Measurements from ENCODE around the gene ULK3.

ULK3 gene

GRCh38 chr15:74868059-74868458, 25.1 kb upstream of the ULK3 start:
- DNase-seq (ENCODE audit: low read depth in 4 of 4, low spot score in 1 of 4) = no peak

GRCh38 chr15:74867466-74868038, 24.6 kb upstream of the ULK3 start:
- no peak for DNase-seq (ENCODE audit: low read depth in 4 of 4, low spot score in 1 of 4)

GRCh38 chr15:74866090-74866489, 23.1 kb upstream of the ULK3 start:
- no peak for DNase-seq (ENCODE audit: low read depth in 4 of 4, low spot score in 1 of 4)

- DNase-seq (ENCODE audit: low read depth in 4 of 4, low spot score in 1 of 4) = no peak
Observed at GRCh38 chr15:74865316-74865715, 22.4 kb upstream of the ULK3 start.

- DNase-seq (ENCODE audit: low read depth in 4 of 4, low spot score in 1 of 4) = no peak
Observed at GRCh38 chr15:74864296-74864695, 21.3 kb upstream of the ULK3 start.

GRCh38 chr15:74863239-74864056, 20.5 kb upstream of the ULK3 start:
- no peak for DNase-seq (ENCODE audit: low read depth in 4 of 4, low spot score in 1 of 4)

- DNase-seq (ENCODE audit: low read depth in 4 of 4, low spot score in 1 of 4) = no peak
Observed at GRCh38 chr15:74858369-74858740, 15.4 kb upstream of the ULK3 start.

- DNase-seq (ENCODE audit: low read depth in 4 of 4, low spot score in 1 of 4) = no peak
Observed at GRCh38 chr15:74857671-74858368, 14.9 kb upstream of the ULK3 start.

- no peak for DNase-seq (ENCODE audit: low read depth in 4 of 4, low spot score in 1 of 4)
Observed at GRCh38 chr15:74857082-74857655, 14.2 kb upstream of the ULK3 start.

- no peak for DNase-seq (ENCODE audit: low read depth in 4 of 4, low spot score in 1 of 4)
Observed at GRCh38 chr15:74856537-74856936, 13.6 kb upstream of the ULK3 start.

- DNase-seq (ENCODE audit: low read depth in 4 of 4, low spot score in 1 of 4) = no peak
Observed at GRCh38 chr15:74855857-74856256, 12.9 kb upstream of the ULK3 start.

GRCh38 chr15:74854453-74855022, 11.6 kb upstream of the ULK3 start:
- no peak for DNase-seq (ENCODE audit: low read depth in 4 of 4, low spot score in 1 of 4)

GRCh38 chr15:74851960-74852359, 9.0 kb upstream of the ULK3 start:
- DNase-seq (ENCODE audit: low read depth in 4 of 4, low spot score in 1 of 4) = no peak

GRCh38 chr15:74850393-74850792, 7.4 kb upstream of the ULK3 start:
- DNase-seq (ENCODE audit: low read depth in 4 of 4, low spot score in 1 of 4) = no peak

GRCh38 chr15:74847432-74847831, 4.5 kb upstream of the ULK3 start:
- no peak for DNase-seq (ENCODE audit: low read depth in 4 of 4, low spot score in 1 of 4)

GRCh38 chr15:74845581-74845980, 2.6 kb upstream of the ULK3 start:
- DNase-seq (ENCODE audit: low read depth in 4 of 4, low spot score in 1 of 4) = no peak

- peak in 2 of 4 experiments; percentile 36 to 40 for DNase-seq (ENCODE audit: low read depth in 4 of 4, low spot score in 1 of 4)
Observed at GRCh38 chr15:74845208-74845568, 2.2 kb upstream of the ULK3 start.

GRCh38 chr15:74844319-74845207, 1.6 kb upstream of the ULK3 start:
- no peak for DNase-seq (ENCODE audit: low read depth in 4 of 4, low spot score in 1 of 4)

- no peak for DNase-seq (ENCODE audit: low read depth in 4 of 4, low spot score in 1 of 4)
Observed at GRCh38 chr15:74843891-74844299, 939 bp upstream of the ULK3 start.

GRCh38 chr15:74843445-74843828, 481 bp upstream of the ULK3 start:
- DNase-seq (ENCODE audit: low read depth in 4 of 4, low spot score in 1 of 4) = no peak

- no peak for DNase-seq (ENCODE audit: low read depth in 4 of 4, low spot score in 1 of 4)
Observed at GRCh38 chr15:74841891-74842373, 1.0 kb downstream of the ULK3 start.
